Ascending aorta (tissue), 2 donors: ENCODE data around the gene CAST. TPM values are rescaled to one million over a fixed set of nuclear protein-coding genes. Genes with fewer than 3 reads are reported as not detected.

ENCODE experiments used
- DNase-seq, 2 donors: peaks; one replicate each; pipeline ENCODE4 v3.0.0-alpha.2; 2019; ENCODE audit warnings: low spot score in 2 of 2
- H3K27ac ChIP-seq, 2 donors: fragments of 200-600 bp; sonication (generic); one replicate each; pipeline ENCODE4 v1.5.1; 2016 to 2017; ENCODE audit warnings: mild to moderate bottlenecking in 1 of 2
- H3K27me3 ChIP-seq: fragments of 200-600 bp; sonication (generic); one replicate; pipeline ENCODE4 v1.5.1; 2017
- H3K36me3 ChIP-seq, 2 donors: fragments of 200-600 bp; sonication (generic); one replicate each; pipeline ENCODE4 v1.5.1; 2016
- H3K4me1 ChIP-seq, 2 donors: fragments of 200-600 bp; sonication (generic); one replicate each; pipeline ENCODE4 v1.5.1; 2016 to 2017; ENCODE audit warnings: mild to moderate bottlenecking in 1 of 2
- H3K4me3 ChIP-seq, 2 donors: fragments of 200-600 bp; sonication (generic); one replicate each; pipeline ENCODE4 v1.5.1; 2016 to 2017; ENCODE audit warnings: mild to moderate bottlenecking in 1 of 2
- H3K9me3 ChIP-seq, 2 donors: fragments of 200-600 bp; sonication (generic); one replicate each; pipeline ENCODE4 v1.5.1; 2016
- CTCF ChIP-seq, 3 experiments: fragments of 200-600 bp in 2 of 3; fragments of 450-650 bp in 1 of 3; sonication (generic) in 2 of 3; IDR thresholded peaks; one replicate each; pipeline ENCODE4 v1.5.1; 2016 to 2019; ENCODE audit warnings: antibody characterized with exemption in 3 of 3, mild to moderate bottlenecking in 1 of 3, moderate library complexity in 1 of 3
- intact Hi-C: fragments of 100-400 bp; cut with DNase I; formaldehyde crosslinking; loops from one replicate; pipeline ENCODE4 v1.15.1; 2023
- total RNA-seq: library from RNA; depleted of rRNA; stranded (reverse); fragments of >200 nt; gene quantifications from one replicate; pipeline ENCODE4 v1.1.0, GENCODE V29; 2016

Gene CAST
- total RNA-seq, 1 donor from 2014 or later, result 266 TPM

DNA sequence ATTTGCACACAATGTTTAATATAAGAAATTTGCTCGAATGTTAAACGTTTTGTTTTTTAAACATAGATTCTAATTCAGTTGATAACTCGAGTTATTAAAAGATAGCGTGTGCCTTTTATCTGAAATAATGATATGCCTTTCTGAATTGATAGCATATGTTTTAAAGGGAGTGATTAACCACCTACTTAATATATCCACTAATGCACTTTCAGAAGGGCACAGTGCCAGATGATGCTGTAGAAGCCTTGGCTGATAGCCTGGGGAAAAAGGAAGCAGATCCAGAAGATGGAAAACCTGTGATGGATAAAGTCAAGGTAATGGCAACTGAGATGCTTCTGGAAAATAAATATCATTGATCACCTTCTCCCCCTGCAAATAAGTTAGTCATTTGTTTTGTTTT is 91.7 kb downstream of the CAST start:
- Histone ChIP-seq H3K9me3 (no peaks in the 10 kb centered on the region), H3K36me3 (peaks cover 83 to 92% of the 10 kb centered on the region in 2 donors), H3K27me3 (no peaks in the 10 kb centered on the region), H3K27ac (no peak overlapping the region), H3K4me1 (no peaks in the 10 kb centered on the region), H3K4me3 (no peak overlapping the region)
- no peak for TF ChIP-seq CTCF (IDR thresholded peaks at IDR 0.05)
- DNase-seq, result no peak
- intact Hi-C loops, result loop anchor here (5.0 kb wide), 1 partner anchor 408 kb away; no protein-coding TSS in a partner anchor

GRCh38 chr5:96755851-96756250 is 93.7 kb downstream of the CAST start:
- Histone ChIP-seq H3K27ac (no peak overlapping the region), H3K4me3 (no peak overlapping the region), H3K36me3 (peaks cover 67 to 82% of the 10 kb centered on the region in 2 donors), H3K4me1 (no peaks in the 10 kb centered on the region), H3K9me3 (no peaks in the 10 kb centered on the region), H3K27me3 (no peaks in the 10 kb centered on the region)
- no peak for DNase-seq
- intact Hi-C loops, result no loop called here
- TF ChIP-seq CTCF (IDR thresholded peaks at IDR 0.05), result no peak

- Histone ChIP-seq H3K4me1 (no peaks in the 10 kb centered on the region), H3K27me3 (no peaks in the 10 kb centered on the region), H3K36me3 (peaks cover 60 to 83% of the 10 kb centered on the region in 2 donors), H3K9me3 (no peaks in the 10 kb centered on the region), H3K27ac (no peak overlapping the region), H3K4me3 (no peak overlapping the region)
- no peak for TF ChIP-seq CTCF (IDR thresholded peaks at IDR 0.05)
- intact Hi-C loops, result no loop called here
- no peak for DNase-seq
These were observed 94.8 kb downstream of the CAST start for GRCh38 chr5:96756985-96757384.

- Histone ChIP-seq H3K27me3 (no peaks in the 10 kb centered on the region), H3K9me3 (no peaks in the 10 kb centered on the region), H3K4me1 (no peaks in the 10 kb centered on the region), H3K36me3 (peaks cover 62 to 88% of the 10 kb centered on the region in 2 donors), H3K27ac (no peak overlapping the region), H3K4me3 (no peak overlapping the region)
- no peak for TF ChIP-seq CTCF (IDR thresholded peaks at IDR 0.05)
- intact Hi-C loops, result no loop called here
- no peak for DNase-seq
These were observed 96.4 kb downstream of the CAST start for GRCh38 chr5:96758621-96759020.

DNA sequence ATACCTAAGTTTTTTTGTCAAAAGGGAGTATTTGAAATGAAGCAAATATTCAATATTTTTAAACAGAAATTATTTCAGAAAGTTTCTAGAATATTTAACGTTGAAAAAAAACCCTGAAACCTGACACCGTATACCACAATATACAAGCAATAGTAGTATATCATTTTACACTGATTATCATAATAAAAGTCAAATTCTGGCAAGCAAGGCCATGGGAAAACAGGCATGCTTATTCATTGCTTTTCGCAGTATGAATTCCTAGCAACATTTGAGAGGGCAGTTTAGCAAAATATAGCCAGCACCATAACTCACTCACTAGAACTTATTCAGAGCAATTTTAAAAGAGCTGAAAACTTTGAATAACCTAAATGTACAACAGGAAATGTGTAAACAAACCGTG is 99.4 kb downstream of the CAST start:
- DNase-seq, result no peak
- no peak overlapping the region for H3K4me3 ChIP-seq
- intact Hi-C loops, result loop anchor here (10.0 kb wide), 1 partner anchor 273 kb away; no protein-coding TSS in a partner anchor
- no peak for TF ChIP-seq CTCF (IDR thresholded peaks at IDR 0.05)
- H3K27ac ChIP-seq, result no peak overlapping the region
- no peaks in the 10 kb centered on the region for H3K27me3 ChIP-seq
- peaks cover 59 to 88% of the 10 kb centered on the region in 2 donors for H3K36me3 ChIP-seq
- no peaks in the 10 kb centered on the region for H3K4me1 ChIP-seq
- no peaks in the 10 kb centered on the region for H3K9me3 ChIP-seq

GRCh38 chr5:96763026-96763425 is 100.8 kb downstream of the CAST start:
- no peak overlapping the region for H3K27ac ChIP-seq
- DNase-seq, result no peak
- no peak for TF ChIP-seq CTCF (IDR thresholded peaks at IDR 0.05)
- H3K9me3 ChIP-seq, result no peaks in the 10 kb centered on the region
- peaks cover 60 to 88% of the 10 kb centered on the region in 2 donors for H3K36me3 ChIP-seq
- intact Hi-C loops, result loop anchor here (10.0 kb wide), 1 partner anchor 272 kb away; no protein-coding TSS in a partner anchor
- no peaks in the 10 kb centered on the region for H3K27me3 ChIP-seq
- no peaks in the 10 kb centered on the region for H3K4me1 ChIP-seq
- H3K4me3 ChIP-seq, result no peak overlapping the region
